OCI-LY1 (cell line): ENCODE data around the gene CDH23.

Experiments
- CTCF ChIP-seq: fragments of 200-600 bp; sonication (generic), shearing (Covaris generic); IDR thresholded peaks from 2 replicates; pipeline ENCODE4 v1.5.1; 2017; ENCODE audit warnings: mild to moderate bottlenecking, antibody characterized with exemption, low read length, moderate library complexity, mixed read lengths
- EZH2 ChIP-seq: fragments of 200-600 bp; sonication (generic), shearing (Covaris generic); IDR thresholded peaks from 2 replicates; pipeline ENCODE4 v1.8.0; 2017; ENCODE audit warnings: borderline replicate concordance, mixed run types, mild to moderate bottlenecking, antibody characterized with exemption, low read length, moderate library complexity, mixed read lengths

- TF ChIP-seq CTCF (no peak), EZH2 (no peak)
Observed at GRCh38 chr10:71698737-71699136, 302.0 kb downstream of the CDH23 start.
